Measurements from ENCODE around the gene CAMSAP3. TPM values are rescaled to one million over a fixed set of nuclear protein-coding genes. Genes with fewer than 3 reads are reported as not detected.

CAMSAP3 gene
- total RNA-seq, 1 donor from 2014 or later, result 28.6 TPM

- peaks cover 7% of the 10 kb centered on the region for H3K27me3 Mint-ChIP-seq
- no peak for DNase-seq (ENCODE audit: extremely low spot score, unreplicated experiment)
- H3K36me3 Mint-ChIP-seq, result no peaks in the 10 kb centered on the region
- no peak overlapping the region for H3K4me3 Mint-ChIP-seq
- no peaks in the 10 kb centered on the region for H3K9me3 Mint-ChIP-seq
- peaks cover 3% of the 10 kb centered on the region for H3K4me1 Mint-ChIP-seq (ENCODE audit: unreplicated experiment)
- no peak overlapping the region for H3K27ac Mint-ChIP-seq
- no peak for TF ChIP-seq CTCF (conservative IDR thresholded peaks at IDR 0.05)
Measured at GRCh38 chr19:7647156-7647555, 51.5 kb downstream of the CAMSAP3 start.

- H3K27ac Mint-ChIP-seq, result no peak overlapping the region
Measured at GRCh38 chr19:7648265-7649014, 52.8 kb downstream of the CAMSAP3 start.

GRCh38 chr19:7650148-7650547, 54.5 kb downstream of the CAMSAP3 start:
- no peak for DNase-seq (ENCODE audit: extremely low spot score, unreplicated experiment)
- H3K4me1 Mint-ChIP-seq (ENCODE audit: unreplicated experiment), result peaks cover 14% of the 10 kb centered on the region
- peaks cover 9% of the 10 kb centered on the region for H3K27me3 Mint-ChIP-seq
- H3K27ac Mint-ChIP-seq, result no peak overlapping the region
- H3K36me3 Mint-ChIP-seq, result no peaks in the 10 kb centered on the region
- no peak for TF ChIP-seq CTCF (conservative IDR thresholded peaks at IDR 0.05)
- H3K4me3 Mint-ChIP-seq, result no peak overlapping the region
- no peaks in the 10 kb centered on the region for H3K9me3 Mint-ChIP-seq

More at GRCh38 chr19:7648265-7649014, 52.8 kb downstream of the CAMSAP3 start:
- H3K9me3 Mint-ChIP-seq, result no peaks in the 10 kb centered on the region
- no peak for TF ChIP-seq CTCF (conservative IDR thresholded peaks at IDR 0.05)
- DNase-seq (ENCODE audit: extremely low spot score, unreplicated experiment), result no peak
- no peaks in the 10 kb centered on the region for H3K36me3 Mint-ChIP-seq
- peaks cover 11% of the 10 kb centered on the region for H3K4me1 Mint-ChIP-seq (ENCODE audit: unreplicated experiment)
- peaks cover 9% of the 10 kb centered on the region for H3K27me3 Mint-ChIP-seq
- no peak overlapping the region for H3K4me3 Mint-ChIP-seq

DNA sequence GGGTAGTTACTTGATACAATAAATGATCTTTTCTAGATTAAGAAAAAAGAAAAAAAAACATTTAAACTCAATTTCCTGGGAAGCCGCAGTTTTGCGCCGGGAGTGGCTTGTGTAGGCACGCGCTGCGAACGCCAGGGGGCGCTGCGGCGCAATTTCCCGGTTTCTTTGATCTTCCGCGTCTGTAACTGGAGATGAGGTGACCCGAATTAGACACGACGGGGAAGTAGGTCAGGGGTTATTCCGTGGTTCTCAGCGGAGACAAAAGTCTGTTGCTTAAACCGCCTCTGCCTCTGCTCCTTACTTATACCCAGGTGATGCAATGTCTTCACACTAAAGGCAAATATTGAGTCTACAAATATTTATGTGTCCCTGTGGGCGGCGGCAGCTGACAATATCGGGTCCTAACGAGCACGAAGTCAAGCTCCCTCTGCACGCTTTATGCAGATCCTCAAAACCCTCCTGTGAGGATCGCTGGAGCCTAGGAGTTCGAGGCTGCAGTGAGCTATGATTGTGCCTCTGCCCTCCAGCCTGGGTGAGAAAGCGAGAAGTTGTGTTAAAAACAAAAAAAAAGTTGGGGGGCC, 56.5 kb downstream of the CAMSAP3 start:
- peak overlapping the region; percentile 74 for H3K27ac Mint-ChIP-seq
- H3K4me1 Mint-ChIP-seq (ENCODE audit: unreplicated experiment), result peaks cover 14% of the 10 kb centered on the region
- TF ChIP-seq CTCF (conservative IDR thresholded peaks at IDR 0.05), result peak; percentile 100
- no peaks in the 10 kb centered on the region for H3K9me3 Mint-ChIP-seq
- peaks cover 9% of the 10 kb centered on the region for H3K27me3 Mint-ChIP-seq
- H3K36me3 Mint-ChIP-seq, result no peaks in the 10 kb centered on the region
- peak; percentile 92 for DNase-seq (ENCODE audit: extremely low spot score, unreplicated experiment)
- H3K4me3 Mint-ChIP-seq, result peak overlapping the region; percentile 79

DNA sequence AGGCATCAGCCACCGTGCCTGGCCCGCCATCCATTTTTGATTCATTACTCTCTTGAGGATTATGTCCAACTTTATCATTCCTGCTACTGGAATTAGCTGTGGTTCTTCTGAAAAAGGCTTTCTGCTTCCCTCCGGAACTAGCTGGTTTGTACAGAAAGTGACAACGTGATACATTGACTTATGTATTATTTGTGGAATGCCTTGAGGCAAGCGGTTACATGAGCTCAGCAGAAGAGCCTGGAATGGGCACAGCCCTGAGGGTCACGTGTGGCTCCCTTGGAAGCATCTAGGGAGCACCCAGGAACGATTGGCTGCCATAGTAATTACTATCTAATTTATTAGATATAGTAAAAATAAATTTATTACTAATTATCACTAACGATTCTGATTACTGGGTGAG, 58.7 kb downstream of the CAMSAP3 start:
- peaks cover 14% of the 10 kb centered on the region for H3K4me1 Mint-ChIP-seq (ENCODE audit: unreplicated experiment)
- DNase-seq (ENCODE audit: extremely low spot score, unreplicated experiment), result no peak
- TF ChIP-seq CTCF (conservative IDR thresholded peaks at IDR 0.05), result no peak
- H3K27me3 Mint-ChIP-seq, result peaks cover 9% of the 10 kb centered on the region
- no peaks in the 10 kb centered on the region for H3K9me3 Mint-ChIP-seq
- no peaks in the 10 kb centered on the region for H3K36me3 Mint-ChIP-seq
- H3K4me3 Mint-ChIP-seq, result peak overlapping the region; percentile 23
- peak overlapping the region; percentile 71 for H3K27ac Mint-ChIP-seq

All from type B pancreatic cell (in vitro differentiated cells).